Keratinocyte (primary cell): ENCODE results near the gene MYOZ3.

ENCODE experiments used
- EZH2 ChIP-seq: IDR thresholded peaks from one replicate; pipeline ENCODE4 v1.6.1; 2012; ENCODE audit warnings: inconsistent platforms, mild to moderate bottlenecking, low read length, moderate library complexity
- TF ChIP-seq, protein P1 (sequence below), 3 experiments: IDR thresholded peaks in 1 of 3; conservative IDR thresholded peaks in 1 of 3; optimal IDR thresholded peaks in 1 of 3; 2 replicates in 2 of 3; 3 replicates in 1 of 3; pipeline versions ENCODE3 to v1.5.1; 2011; ENCODE audit warnings: low read length in 3 of 3, mild to moderate bottlenecking in 3 of 3, moderate library complexity in 2 of 3, control low read depth in 1 of 3, inconsistent platforms in 1 of 3; ENCODE audit not compliant: insufficient read depth in 2 of 3; ENCODE audit errors: extremely low read depth in 1 of 3

DNA sequence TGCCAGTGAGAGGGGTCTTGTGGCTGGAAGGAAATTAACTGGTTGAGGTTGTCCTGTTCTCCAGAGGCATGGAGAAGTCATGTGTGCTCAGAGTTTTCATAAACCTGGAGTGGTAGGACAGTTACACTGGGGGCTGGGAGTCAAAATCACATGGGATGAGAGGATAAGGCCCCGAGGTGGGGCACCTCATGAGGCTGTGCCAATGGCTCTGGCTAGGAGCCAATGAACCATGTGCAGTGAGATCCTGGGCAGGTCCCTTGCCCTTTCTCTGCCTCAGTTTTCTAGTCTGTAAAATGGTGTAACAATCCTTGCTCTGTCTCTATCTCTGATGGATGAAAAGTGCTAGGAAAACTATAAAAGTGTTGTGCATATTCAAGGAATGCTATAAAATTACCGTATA, 27.6 kb upstream of the MYOZ3 start:
- TF ChIP-seq, protein P1, sequence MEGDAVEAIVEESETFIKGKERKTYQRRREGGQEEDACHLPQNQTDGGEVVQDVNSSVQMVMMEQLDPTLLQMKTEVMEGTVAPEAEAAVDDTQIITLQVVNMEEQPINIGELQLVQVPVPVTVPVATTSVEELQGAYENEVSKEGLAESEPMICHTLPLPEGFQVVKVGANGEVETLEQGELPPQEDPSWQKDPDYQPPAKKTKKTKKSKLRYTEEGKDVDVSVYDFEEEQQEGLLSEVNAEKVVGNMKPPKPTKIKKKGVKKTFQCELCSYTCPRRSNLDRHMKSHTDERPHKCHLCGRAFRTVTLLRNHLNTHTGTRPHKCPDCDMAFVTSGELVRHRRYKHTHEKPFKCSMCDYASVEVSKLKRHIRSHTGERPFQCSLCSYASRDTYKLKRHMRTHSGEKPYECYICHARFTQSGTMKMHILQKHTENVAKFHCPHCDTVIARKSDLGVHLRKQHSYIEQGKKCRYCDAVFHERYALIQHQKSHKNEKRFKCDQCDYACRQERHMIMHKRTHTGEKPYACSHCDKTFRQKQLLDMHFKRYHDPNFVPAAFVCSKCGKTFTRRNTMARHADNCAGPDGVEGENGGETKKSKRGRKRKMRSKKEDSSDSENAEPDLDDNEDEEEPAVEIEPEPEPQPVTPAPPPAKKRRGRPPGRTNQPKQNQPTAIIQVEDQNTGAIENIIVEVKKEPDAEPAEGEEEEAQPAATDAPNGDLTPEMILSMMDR (optimal IDR thresholded peaks at IDR 0.05 in 1 of 3, IDR thresholded peaks at IDR 0.05 in 1 of 3, conservative IDR thresholded peaks at IDR 0.05 in 1 of 3; ENCODE audit: extremely low read depth in 1 of 3, insufficient read depth in 2 of 3, low read length in 3 of 3): no peak
- no peak for TF ChIP-seq EZH2
